GM23248 (cell line): ENCODE results near the gene GRIP2.

Experiments used
- EZH2 ChIP-seq: fragments of 200-600 bp; sonication (generic); IDR thresholded peaks from 2 replicates; pipeline ENCODE4 v1.6.1; 2018; ENCODE audit warnings: antibody characterized with exemption, mild to moderate bottlenecking; ENCODE audit not compliant: insufficient read depth, poor library complexity, severe bottlenecking
- EZH2phosphoT487 ChIP-seq: fragments of 200-600 bp; sonication (generic); IDR thresholded peaks from 2 replicates; pipeline ENCODE4 v1.6.1; 2018; ENCODE audit warnings: antibody characterized with exemption, moderate library complexity, mild to moderate bottlenecking, low read depth; ENCODE audit not compliant: insufficient read depth

GRCh38 chr3:14537590-14538450 lies 2.3 kb downstream of the GRIP2 start:
- TF ChIP-seq EZH2 (no peak), EZH2phosphoT487 (no peak)
